Epithelial cell of proximal tubule (primary cell): ENCODE data around the gene CCN2. TPM values are rescaled to one million over a fixed set of nuclear protein-coding genes. Genes with fewer than 3 reads are reported as not detected.

Experiments used
- DNase-seq: peaks from one replicate; pipeline ENCODE4 v3.0.0-alpha.2; 2011; ENCODE audit warnings: low read depth
- H3K4me3 ChIP-seq: 2 replicates; pipeline ENCODE4 v1.5.1; 2011; ENCODE audit warnings: low read depth, mild to moderate bottlenecking, low read length
- total RNA-seq: library from RNA; depleted of rRNA; stranded (reverse); fragments of >200 nt; gene quantifications from 2 replicates; pipeline ENCODE4 v1.2.3, GENCODE V29; 2015
- TF ChIP-seq, protein P1 (sequence below): conservative IDR thresholded peaks from 2 replicates; pipeline ENCODE4 v1.5.1; 2012; ENCODE audit warnings: low read depth, mild to moderate bottlenecking, low read length

CCN2 gene
- total RNA-seq, 1 donor from 2014 or later = 40.1 TPM

- TF ChIP-seq, protein P1, sequence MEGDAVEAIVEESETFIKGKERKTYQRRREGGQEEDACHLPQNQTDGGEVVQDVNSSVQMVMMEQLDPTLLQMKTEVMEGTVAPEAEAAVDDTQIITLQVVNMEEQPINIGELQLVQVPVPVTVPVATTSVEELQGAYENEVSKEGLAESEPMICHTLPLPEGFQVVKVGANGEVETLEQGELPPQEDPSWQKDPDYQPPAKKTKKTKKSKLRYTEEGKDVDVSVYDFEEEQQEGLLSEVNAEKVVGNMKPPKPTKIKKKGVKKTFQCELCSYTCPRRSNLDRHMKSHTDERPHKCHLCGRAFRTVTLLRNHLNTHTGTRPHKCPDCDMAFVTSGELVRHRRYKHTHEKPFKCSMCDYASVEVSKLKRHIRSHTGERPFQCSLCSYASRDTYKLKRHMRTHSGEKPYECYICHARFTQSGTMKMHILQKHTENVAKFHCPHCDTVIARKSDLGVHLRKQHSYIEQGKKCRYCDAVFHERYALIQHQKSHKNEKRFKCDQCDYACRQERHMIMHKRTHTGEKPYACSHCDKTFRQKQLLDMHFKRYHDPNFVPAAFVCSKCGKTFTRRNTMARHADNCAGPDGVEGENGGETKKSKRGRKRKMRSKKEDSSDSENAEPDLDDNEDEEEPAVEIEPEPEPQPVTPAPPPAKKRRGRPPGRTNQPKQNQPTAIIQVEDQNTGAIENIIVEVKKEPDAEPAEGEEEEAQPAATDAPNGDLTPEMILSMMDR = no peak
- DNase-seq = no peak
- H3K4me3 ChIP-seq = no peak overlapping the region
These were observed 21.2 kb downstream of the CCN2 start for GRCh38 chr6:131929976-131930375.

DNA sequence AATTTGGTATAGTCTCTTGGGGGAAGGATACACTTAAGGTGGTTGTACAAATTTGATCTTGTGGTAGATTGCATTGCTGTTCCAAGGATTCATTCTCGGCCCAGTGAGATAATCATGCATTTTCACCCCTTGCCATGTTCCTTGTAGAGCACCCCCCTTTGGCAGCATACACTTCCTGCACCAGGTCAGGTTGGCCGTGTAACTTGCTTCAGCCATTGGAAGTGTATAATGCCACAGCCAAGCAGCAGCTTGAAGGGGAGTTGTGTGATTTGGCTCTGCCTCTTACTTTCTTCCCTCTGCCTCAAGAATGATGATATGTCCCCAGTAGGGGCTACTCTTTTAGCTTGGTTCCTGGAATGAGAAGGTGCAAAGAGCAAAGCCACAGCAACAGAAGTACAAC is 21.9 kb downstream of the CCN2 start:
- TF ChIP-seq, protein P1 = peak; percentile 34

GRCh38 chr6:131924881-131925474 is 26.2 kb downstream of the CCN2 start:
- no peak overlapping the region for H3K4me3 ChIP-seq
- TF ChIP-seq, protein P1 = peak; percentile 69
- peak; percentile 20 for DNase-seq

More for the DNA sequence above, 21.9 kb downstream of the CCN2 start:
- no peak for DNase-seq
- H3K4me3 ChIP-seq = no peak overlapping the region

DNA sequence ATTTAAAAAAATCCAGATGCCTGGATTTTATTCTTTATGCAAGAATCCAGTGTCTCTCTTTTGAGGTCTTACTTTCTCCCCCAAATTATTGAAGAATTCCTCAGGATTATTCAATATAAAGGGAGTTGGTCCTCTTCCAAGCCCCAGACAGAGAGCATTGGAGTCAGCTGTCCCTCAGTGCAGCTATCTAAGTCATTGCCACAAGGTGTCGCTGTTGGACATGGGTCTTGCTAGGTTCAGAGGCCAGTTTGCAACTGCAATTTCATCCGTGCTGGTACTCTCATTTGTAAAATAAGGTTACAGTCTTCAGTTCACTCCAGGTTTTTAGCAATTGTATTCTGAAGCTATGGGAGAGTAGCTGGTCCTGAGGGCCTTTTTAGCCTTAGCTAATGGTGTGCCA is 27.8 kb downstream of the CCN2 start:
- TF ChIP-seq, protein P1 = peak; percentile 75
- no peak overlapping the region for H3K4me3 ChIP-seq
- peak; percentile 16 for DNase-seq

GRCh38 chr6:131920656-131921055 is 30.5 kb downstream of the CCN2 start:
- DNase-seq = no peak
- TF ChIP-seq, protein P1 = no peak
- no peak overlapping the region for H3K4me3 ChIP-seq

DNA sequence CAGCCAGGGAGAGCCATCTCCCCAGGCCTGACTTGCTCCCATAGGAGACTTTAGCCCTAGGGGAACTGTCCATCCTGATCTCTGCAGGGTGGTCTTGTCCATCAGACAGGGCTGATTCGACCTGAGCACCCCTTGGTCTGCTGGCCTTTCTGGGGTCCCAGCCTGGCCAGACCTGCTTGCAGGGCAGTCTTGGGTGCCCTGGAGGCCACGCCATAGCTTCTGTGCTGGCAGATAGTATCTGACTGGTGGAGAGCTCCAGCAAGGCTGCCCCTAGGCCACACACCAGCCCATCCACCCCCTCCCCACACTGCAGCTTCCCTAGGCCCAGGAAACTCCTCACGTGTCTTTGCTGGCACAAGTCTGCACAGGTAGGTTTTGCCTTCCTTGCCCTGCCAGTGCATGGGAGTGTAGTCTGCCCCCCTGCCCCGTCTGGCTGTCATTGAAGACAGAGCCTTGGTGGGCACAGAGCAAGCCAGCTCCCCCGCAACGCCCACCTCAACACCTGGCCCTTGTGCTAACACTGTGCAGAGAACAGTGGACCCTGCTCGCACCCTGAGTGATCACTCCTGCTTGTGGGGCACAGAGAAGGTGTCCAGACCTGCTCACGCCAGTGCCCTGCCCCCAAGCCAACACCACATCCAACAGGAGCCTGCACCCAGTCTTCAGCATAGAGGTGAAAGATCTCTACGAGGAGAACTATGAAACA is 32.4 kb downstream of the CCN2 start:
- TF ChIP-seq, protein P1 = no peak
- H3K4me3 ChIP-seq = no peak overlapping the region
- no peak for DNase-seq
